GM12892 (cell line): ENCODE data around the gene GARNL3.

Source experiments
- POLR2A ChIP-seq: IDR thresholded peaks from 2 replicates; pipeline ENCODE4 v1.6.1; 2011; ENCODE audit warnings: low read depth, low read length, control low read depth
- POLR2AphosphoS5 ChIP-seq: IDR thresholded peaks from 2 replicates; pipeline ENCODE4 v1.6.1; 2011; ENCODE audit warnings: low read depth, low read length, control low read depth

DNA sequence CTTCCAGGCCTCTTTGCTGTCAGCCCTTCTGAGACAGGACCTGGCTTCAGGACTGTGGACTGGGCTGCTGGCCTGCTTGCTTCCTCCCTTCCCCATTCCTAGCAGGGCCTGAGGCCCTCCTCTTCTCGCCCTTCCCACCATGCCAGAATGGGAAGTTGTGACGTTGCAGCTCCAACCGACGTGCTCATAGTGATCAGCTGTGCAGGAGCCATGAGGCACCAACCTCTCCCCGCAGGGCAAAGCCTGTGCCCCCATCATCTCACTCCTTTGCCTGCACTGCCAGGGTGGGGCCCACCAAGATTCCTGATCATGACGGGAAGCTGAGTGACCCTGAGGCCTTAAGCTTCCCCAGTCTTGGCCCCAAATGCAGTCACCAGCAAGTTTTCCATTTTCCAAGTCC, 45.1 kb upstream of the GARNL3 start:
- TF ChIP-seq POLR2AphosphoS5 = no peak
- no peak for TF ChIP-seq POLR2A
